Measurements from ENCODE around the gene IFT74.

The IFT74 gene

GRCh38 chr9:26975728-26976707, 19.8 kb downstream of the IFT74 start:
- DNase-seq: no peak

- no peak for DNase-seq
Measured at GRCh38 chr9:26983340-26983739, 27.1 kb downstream of the IFT74 start.

- no peak for DNase-seq
Measured at GRCh38 chr9:26995810-26996209, 39.6 kb downstream of the IFT74 start.

- DNase-seq: no peak
Measured at GRCh38 chr9:27003426-27004077, 47.3 kb downstream of the IFT74 start.

- no peak for DNase-seq
Measured at GRCh38 chr9:27005491-27005890, 49.3 kb downstream of the IFT74 start, which contains the start of gene LRRC19. TSS of gene LRRC19 (minus strand) at chr9:27005672. CDS start at chr9:26999694, 5,978 bp downstream.

- DNase-seq: no peak
Measured at GRCh38 chr9:27019589-27019988, 63.4 kb downstream of the IFT74 start.

GRCh38 chr9:27022920-27023319, 66.7 kb downstream of the IFT74 start:
- no peak for DNase-seq

GRCh38 chr9:27029186-27029585, 73.0 kb downstream of the IFT74 start:
- DNase-seq: no peak

GRCh38 chr9:27033815-27034403, 77.7 kb downstream of the IFT74 start:
- DNase-seq: peak; percentile 66 to 74

GRCh38 chr9:27037499-27037898, 81.3 kb downstream of the IFT74 start:
- DNase-seq: no peak

- no peak for DNase-seq
Measured at GRCh38 chr9:27041746-27042145, 85.5 kb downstream of the IFT74 start.

GRCh38 chr9:27042476-27042875, 86.3 kb downstream of the IFT74 start:
- no peak for DNase-seq

GRCh38 chr9:27043176-27043575, 87.0 kb downstream of the IFT74 start:
- DNase-seq: no peak

- no peak for DNase-seq
Measured at GRCh38 chr9:27047136-27047535, 90.9 kb downstream of the IFT74 start.

- DNase-seq: no peak
Measured at GRCh38 chr9:27053369-27054022, 97.3 kb downstream of the IFT74 start.

GRCh38 chr9:27054125-27054524, 97.9 kb downstream of the IFT74 start:
- DNase-seq: no peak

GRCh38 chr9:27054841-27055240, 98.6 kb downstream of the IFT74 start:
- DNase-seq: no peak

- DNase-seq: no peak
Measured at GRCh38 chr9:27059412-27059811, 103.2 kb downstream of the IFT74 start.

- DNase-seq: no peak
Measured at GRCh38 chr9:27059907-27060306, 103.7 kb downstream of the IFT74 start.

- no peak for DNase-seq
Measured at GRCh38 chr9:27065288-27065687, 109.1 kb downstream of the IFT74 start.

GRCh38 chr9:27073841-27074728, 117.9 kb downstream of the IFT74 start:
- DNase-seq: no peak

GRCh38 chr9:27078685-27079084, 122.5 kb downstream of the IFT74 start:
- no peak for DNase-seq

All from activated T-cell treated with anti-CD3 and anti-CD28 coated beads, Interleukin-2, amount 50 U/mL, for 48 hours (primary cell).